Central memory CD8-positive, alpha-beta T cell (primary cell): Measurements from ENCODE around the gene CUL1.
A peak's percentile ranks its signal among the peaks of the same experiment; 100 is the strongest.

Experiments used
- ATAC-seq: fragments of 150-1000 bp; cut with Tn5 transposase; replicated peaks from 2 replicates; pipeline ENCODE4 v1.10.0; 2022; ENCODE audit warnings: mild to moderate bottlenecking, moderate FRiP score, moderate number of reproducible peaks; ENCODE audit not compliant: poor library complexity, severe bottlenecking; ENCODE audit errors: extremely low read depth
- DNase-seq, 2 donors: peaks; one replicate each; pipeline ENCODE4 v3.0.0; 2021; ENCODE audit warnings: low spot score in 2 of 2
- H3K27ac Mint-ChIP-seq: one replicate; pipeline ENCODE4 v1.8.0; 2022; ENCODE audit warnings: low read depth, mild to moderate bottlenecking, moderate library complexity, mixed read lengths
- H3K27me3 Mint-ChIP-seq: one replicate; pipeline ENCODE4 v1.8.0; 2022; ENCODE audit warnings: mixed read lengths
- H3K36me3 Mint-ChIP-seq: one replicate; pipeline ENCODE4 v1.8.0; 2022; ENCODE audit warnings: mild to moderate bottlenecking, moderate library complexity, mixed read lengths; ENCODE audit not compliant: insufficient read depth
- H3K4me1 Mint-ChIP-seq: one replicate; pipeline ENCODE4 v1.8.0; 2022; ENCODE audit warnings: mixed read lengths
- H3K4me3 Mint-ChIP-seq: one replicate; pipeline ENCODE4 v1.8.0; 2022; ENCODE audit warnings: mild to moderate bottlenecking, moderate library complexity, mixed read lengths
- H3K9me3 Mint-ChIP-seq: one replicate; pipeline ENCODE4 v1.8.0; 2022; ENCODE audit warnings: mixed read lengths

CUL1 gene

DNA sequence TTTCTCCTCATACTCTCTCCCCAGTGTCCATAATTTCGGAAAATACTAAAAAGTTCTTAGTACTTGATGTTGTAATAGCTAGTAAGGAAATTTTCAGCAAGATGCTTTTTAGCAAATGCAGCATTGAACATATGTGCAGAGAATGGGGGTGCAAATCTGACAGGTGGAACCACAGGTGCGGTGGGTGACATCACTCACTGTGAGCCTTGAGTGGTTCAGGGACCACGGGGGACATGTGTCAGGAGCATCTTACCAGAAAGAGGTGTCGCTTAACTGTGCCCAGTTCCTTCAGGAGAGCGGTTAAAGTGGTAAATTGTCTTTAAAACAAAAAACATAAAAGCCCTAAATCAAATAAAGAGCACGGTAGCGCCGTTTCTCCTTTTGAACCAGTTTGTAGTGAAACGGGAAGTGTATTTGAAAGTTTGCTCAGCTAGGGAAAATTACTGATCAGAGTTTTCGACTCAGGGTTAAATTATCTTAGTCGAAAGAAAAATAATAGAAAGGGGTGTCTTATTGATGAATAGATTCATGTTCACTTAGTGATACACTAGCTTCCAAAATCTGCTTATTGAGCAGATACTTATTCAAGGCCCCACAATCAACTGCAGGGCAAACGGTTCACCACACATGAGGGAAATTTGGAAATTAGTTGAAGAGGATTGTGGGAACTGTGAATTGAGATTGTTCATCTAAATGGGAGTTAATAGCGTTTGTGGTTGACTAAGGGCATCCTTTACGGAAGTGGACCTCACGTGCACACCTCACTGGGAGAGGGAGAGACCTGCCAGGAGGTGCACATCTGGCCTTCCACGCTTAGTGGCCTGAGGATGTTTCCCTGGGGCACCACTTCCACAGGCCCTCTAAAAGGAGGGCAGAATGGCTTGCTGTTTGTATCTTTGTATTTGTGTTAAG lies 12.7 kb downstream of the CUL1 start:
- peak overlapping the region; percentile 7 for H3K4me3 Mint-ChIP-seq
- no peak for DNase-seq
- H3K27me3 Mint-ChIP-seq, result no peaks in the 10 kb centered on the region
- no peak for ATAC-seq
- H3K9me3 Mint-ChIP-seq, result no peaks in the 10 kb centered on the region
- peaks cover 69% of the 10 kb centered on the region for H3K4me1 Mint-ChIP-seq
- H3K36me3 Mint-ChIP-seq, result peaks cover 11% of the 10 kb centered on the region
- H3K27ac Mint-ChIP-seq, result no peak overlapping the region

DNA sequence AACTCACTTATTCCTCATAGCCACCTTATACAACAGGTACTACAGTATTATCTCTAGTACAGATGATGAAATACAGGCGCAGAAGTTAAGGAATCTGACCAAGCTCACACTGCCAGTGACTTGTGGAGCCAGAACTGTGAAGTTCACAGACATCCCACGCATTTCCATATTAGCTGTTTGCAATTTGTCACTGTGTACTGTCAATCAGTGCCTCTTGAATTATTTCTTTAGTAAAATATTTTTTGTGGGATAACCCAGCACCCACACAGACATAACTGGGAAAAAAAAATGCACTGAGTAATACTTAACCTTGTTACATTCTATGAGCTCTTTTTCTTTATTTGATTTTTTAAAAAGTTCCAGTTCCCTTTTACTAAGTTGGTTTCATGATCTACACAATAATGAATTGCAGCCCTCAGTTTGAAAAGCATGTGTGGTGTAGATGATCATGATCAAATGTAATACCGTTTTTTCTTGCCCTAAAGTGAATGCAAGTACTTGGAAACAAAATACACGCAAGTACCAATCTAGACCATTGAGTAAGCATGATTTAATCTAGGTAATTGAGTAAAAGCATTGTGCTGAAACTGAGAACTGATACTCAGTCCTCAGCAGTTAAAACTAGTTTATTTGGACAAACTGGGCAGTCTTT lies 14.1 kb downstream of the CUL1 start:
- no peaks in the 10 kb centered on the region for H3K9me3 Mint-ChIP-seq
- no peak for ATAC-seq
- no peak overlapping the region for H3K4me3 Mint-ChIP-seq
- DNase-seq, result no peak
- H3K4me1 Mint-ChIP-seq, result peaks cover 66% of the 10 kb centered on the region
- H3K27ac Mint-ChIP-seq, result no peak overlapping the region
- H3K36me3 Mint-ChIP-seq, result peaks cover 12% of the 10 kb centered on the region
- no peaks in the 10 kb centered on the region for H3K27me3 Mint-ChIP-seq

DNA sequence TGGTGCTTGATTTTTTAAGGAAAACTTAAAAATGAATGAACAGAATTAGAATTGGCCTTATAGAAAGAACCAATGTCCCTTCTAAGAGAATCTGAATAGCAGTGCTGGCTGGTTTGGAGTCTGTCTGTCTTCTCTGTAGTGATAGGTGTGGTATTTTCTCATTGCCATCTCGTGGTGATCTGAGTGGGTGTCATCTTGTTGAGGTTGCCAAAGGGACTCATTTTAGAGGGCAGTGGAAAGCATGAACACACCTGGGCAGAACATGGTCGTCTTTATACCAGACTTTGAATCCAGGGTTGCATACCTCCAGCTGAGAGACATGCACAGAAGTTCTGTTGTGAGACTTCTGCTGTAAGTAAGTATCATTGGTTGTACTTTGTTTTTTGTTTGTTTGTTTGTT lies 15.8 kb downstream of the CUL1 start:
- Mint-ChIP-seq H3K27me3 (no peaks in the 10 kb centered on the region), H3K4me1 (peaks cover 68% of the 10 kb centered on the region), H3K9me3 (no peaks in the 10 kb centered on the region), H3K4me3 (no peak overlapping the region), H3K27ac (no peak overlapping the region), H3K36me3 (peaks cover 12% of the 10 kb centered on the region)
- ATAC-seq (no peak), DNase-seq (no peak)

DNA sequence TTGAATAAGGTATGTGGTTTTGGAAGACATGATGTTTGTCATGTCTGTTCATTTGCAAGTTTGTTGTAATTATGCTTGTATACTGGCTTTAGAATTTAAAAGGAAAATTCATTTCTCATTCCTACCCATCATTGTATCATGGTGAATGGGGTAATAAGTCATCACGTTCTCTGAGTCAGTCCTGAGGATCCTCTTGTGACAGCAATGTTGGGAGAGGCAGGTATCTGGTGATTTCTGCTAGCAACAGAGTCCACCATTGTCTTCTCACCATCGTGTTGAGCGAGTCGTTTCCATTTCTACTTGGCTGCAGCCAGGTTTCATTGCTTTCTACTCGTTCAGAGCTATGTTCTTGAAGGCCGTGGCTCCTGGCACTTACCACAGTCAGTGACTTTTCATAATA lies 16.3 kb downstream of the CUL1 start:
- Mint-ChIP-seq H3K4me3 (peak overlapping the region; percentile 23), H3K4me1 (peaks cover 73% of the 10 kb centered on the region), H3K9me3 (no peaks in the 10 kb centered on the region)

DNA sequence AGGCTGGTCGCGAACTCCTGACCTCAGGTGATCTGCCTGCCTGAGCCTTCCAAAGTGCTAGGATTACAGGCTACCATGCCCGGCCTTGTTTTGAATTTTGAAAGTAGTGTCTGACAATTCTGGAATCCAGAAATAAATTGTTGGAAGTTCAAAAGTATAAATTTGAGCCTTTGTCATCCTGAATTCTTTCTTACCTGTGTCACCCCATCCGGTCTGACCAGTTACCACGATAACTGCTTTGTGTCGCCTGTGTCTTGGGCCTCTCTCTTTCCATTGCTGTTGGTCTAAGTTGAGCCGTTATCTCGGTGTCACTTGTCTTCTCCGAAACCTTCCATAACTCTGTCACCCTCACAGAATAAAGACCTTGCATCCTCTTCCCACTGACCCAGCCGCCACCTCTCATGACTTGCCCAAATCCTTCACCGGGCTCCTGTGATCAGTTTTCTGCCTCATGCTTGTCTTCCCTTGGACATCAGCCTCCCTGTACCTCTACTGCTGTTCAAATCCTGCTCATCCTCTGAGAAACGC lies 18.6 kb downstream of the CUL1 start:
- no peaks in the 10 kb centered on the region for H3K9me3 Mint-ChIP-seq
- peaks cover 80% of the 10 kb centered on the region for H3K4me1 Mint-ChIP-seq
- ATAC-seq, result no peak
- DNase-seq, result no peak
- H3K27ac Mint-ChIP-seq, result no peak overlapping the region
- H3K27me3 Mint-ChIP-seq, result no peaks in the 10 kb centered on the region
- H3K4me3 Mint-ChIP-seq, result no peak overlapping the region
- H3K36me3 Mint-ChIP-seq, result peaks cover 6% of the 10 kb centered on the region

More for the DNA sequence above, 16.3 kb downstream of the CUL1 start:
- Mint-ChIP-seq H3K27me3 (no peaks in the 10 kb centered on the region), H3K27ac (no peak overlapping the region), H3K36me3 (peaks cover 11% of the 10 kb centered on the region)
- no peak for DNase-seq
- ATAC-seq, result no peak

DNA sequence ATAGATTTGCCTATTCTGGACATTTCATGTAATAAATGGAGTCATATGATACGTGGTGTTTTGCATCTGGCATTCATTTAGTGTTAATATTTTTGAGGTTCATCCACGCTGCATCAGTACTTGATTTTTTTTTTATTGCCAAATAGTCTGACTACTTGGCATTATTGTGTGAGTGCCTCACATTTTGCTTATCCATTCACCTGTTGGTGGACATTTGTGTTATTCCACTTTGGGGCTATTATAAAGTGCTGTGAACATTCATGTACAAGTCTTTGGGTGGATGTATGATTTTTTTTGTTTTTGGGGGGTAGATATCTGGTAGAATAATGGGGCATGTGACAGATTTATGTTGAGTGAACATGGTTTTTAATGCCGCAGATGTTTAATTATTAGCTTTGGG lies 19.7 kb downstream of the CUL1 start:
- Mint-ChIP-seq H3K36me3 (peaks cover 6% of the 10 kb centered on the region), H3K9me3 (no peaks in the 10 kb centered on the region), H3K27me3 (no peaks in the 10 kb centered on the region), H3K4me3 (peak overlapping the region; percentile 10), H3K27ac (peak overlapping the region; percentile 39), H3K4me1 (peaks cover 80% of the 10 kb centered on the region)
- no peak for ATAC-seq
- no peak for DNase-seq

DNA sequence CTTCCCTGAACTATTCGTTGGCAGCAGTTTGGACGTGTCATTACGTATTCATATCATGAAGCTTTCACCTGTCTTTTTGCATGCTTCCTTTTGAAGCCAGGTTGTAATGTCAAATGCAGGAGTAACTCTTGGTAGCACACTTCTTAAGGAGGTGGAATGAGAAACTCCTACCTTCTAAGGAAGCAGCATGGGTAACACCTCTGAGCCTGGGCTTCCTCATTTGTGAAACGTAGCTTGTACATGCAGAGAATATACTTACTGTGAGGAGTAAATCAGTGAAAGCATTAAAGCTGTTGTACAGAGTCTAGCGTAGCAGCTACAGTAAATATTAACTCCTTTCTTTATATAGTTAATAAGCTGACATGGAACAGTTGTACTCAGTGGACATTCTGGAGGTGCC lies 21.1 kb downstream of the CUL1 start:
- Mint-ChIP-seq H3K36me3 (peaks cover 3% of the 10 kb centered on the region), H3K27ac (peak overlapping the region; percentile 8), H3K27me3 (no peaks in the 10 kb centered on the region), H3K9me3 (no peaks in the 10 kb centered on the region), H3K4me3 (no peak overlapping the region), H3K4me1 (peaks cover 81% of the 10 kb centered on the region)
- DNase-seq, result no peak
- no peak for ATAC-seq

DNA sequence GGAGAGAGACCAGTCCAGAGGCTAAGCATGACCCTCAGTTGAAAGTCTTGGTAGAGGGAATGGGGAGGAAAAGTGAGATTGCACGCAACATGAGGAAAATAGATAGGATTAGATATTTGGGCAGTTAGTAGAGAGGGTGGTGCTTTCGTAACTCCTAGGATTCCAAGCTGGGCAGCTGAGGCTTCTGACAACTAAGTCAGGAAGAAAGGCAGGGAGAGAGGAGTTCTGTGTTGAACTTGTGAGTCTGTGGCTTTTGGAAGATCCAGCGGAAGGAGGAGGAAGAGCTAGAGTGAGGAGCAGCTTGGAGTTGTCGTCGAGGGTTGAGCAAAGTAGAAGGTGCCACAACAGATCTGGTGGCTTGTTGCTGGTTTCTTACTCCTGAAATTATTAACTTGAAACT lies 21.8 kb downstream of the CUL1 start:
- no peak for DNase-seq
- Mint-ChIP-seq H3K4me3 (peak overlapping the region; percentile 2), H3K9me3 (no peaks in the 10 kb centered on the region), H3K4me1 (peaks cover 81% of the 10 kb centered on the region), H3K27ac (peak overlapping the region; percentile 8), H3K36me3 (peaks cover 3% of the 10 kb centered on the region), H3K27me3 (no peaks in the 10 kb centered on the region)
- no peak for ATAC-seq

DNA sequence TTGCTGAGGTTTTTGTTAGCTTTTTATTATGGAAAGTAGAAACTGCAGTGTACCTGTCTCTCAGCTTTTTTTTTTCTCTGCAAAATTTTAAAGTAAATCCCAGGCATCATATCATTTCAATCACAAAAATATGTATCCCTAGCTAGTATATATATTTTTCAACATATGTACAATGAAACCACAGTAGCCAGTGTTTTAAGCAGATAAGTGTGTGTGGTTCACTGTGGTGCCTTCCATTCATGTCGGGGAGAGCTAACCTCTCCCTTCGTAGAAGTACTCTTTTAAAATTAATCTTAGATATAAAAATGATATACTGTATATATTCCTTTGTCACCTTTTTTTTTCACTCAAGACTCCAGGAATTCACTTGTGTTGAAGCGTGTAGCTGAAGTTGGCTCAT lies 22.7 kb downstream of the CUL1 start:
- peaks cover 82% of the 10 kb centered on the region for H3K4me1 Mint-ChIP-seq
- no peak overlapping the region for H3K4me3 Mint-ChIP-seq
- peaks cover 3% of the 10 kb centered on the region for H3K36me3 Mint-ChIP-seq
- no peak overlapping the region for H3K27ac Mint-ChIP-seq
- no peak for DNase-seq
- no peaks in the 10 kb centered on the region for H3K9me3 Mint-ChIP-seq
- no peak for ATAC-seq
- no peaks in the 10 kb centered on the region for H3K27me3 Mint-ChIP-seq

DNA sequence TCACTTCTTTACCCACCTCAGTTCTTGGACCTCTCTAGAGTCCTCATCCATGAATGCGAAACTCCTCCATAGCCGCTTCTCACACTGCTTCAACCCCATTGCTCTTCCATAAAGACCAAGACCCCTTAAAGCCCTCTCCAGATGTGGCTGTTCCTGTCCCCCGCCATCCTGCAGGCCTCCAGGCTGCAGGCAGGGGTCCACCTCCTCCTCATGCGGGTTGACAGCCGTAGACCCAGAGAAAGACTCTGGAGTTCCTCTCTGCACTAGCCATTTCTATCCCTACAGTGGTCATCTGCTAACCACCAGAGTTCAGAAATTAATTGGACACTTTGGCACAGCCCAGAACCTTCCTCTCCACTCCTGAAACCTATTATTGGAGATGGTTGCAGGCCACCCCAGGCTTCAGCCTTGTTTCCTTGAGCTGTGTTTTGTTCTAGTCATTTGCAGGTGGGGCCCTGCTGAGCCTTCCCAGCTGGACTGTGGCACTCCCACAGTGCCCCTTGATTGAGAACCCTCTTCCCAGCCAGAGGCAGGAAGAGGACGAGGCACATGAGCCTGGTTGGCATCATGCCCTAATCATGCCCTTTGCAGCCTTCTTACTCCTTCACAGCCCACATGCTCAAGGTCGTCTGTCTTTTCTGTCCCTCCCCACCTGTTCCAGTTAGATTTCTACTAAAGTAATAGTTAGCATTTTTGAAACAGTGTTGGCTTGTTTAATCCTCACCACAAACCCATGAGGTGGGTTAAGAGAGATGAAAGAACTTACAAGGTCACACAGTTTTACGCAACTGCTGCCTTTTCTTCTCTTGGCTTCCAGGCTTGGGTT lies 23.9 kb downstream of the CUL1 start:
- H3K36me3 Mint-ChIP-seq, result peaks cover 4% of the 10 kb centered on the region
- DNase-seq, result no peak
- H3K27me3 Mint-ChIP-seq, result no peaks in the 10 kb centered on the region
- peaks cover 82% of the 10 kb centered on the region for H3K4me1 Mint-ChIP-seq
- H3K27ac Mint-ChIP-seq, result peak overlapping the region; percentile 78
- H3K9me3 Mint-ChIP-seq, result no peaks in the 10 kb centered on the region
- peak overlapping the region; percentile 36 for H3K4me3 Mint-ChIP-seq
- ATAC-seq, result no peak

DNA sequence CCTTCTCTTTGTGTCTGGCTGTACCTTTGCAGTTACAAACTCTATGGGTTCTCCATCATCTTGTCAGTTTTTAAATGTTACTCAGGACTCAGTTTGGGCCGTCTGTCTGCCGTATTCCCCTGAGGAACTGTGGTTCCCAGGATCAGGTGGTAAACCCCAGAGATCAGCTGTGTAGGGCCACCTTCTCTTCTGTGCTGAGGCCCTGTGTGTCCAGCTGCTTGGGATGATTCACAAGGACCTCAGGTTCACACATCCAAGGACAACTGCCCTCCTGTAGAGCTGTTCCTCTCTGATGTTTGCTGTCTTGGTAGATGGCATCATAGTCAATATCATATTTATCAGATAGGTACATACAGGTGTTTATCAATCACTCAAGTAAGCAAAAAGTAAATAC lies 24.5 kb downstream of the CUL1 start:
- Mint-ChIP-seq H3K36me3 (peaks cover 4% of the 10 kb centered on the region), H3K4me3 (peak overlapping the region; percentile 36), H3K4me1 (peaks cover 84% of the 10 kb centered on the region), H3K27ac (peak overlapping the region; percentile 78), H3K27me3 (no peaks in the 10 kb centered on the region), H3K9me3 (no peaks in the 10 kb centered on the region)
- ATAC-seq (no peak), DNase-seq (no peak)

DNA sequence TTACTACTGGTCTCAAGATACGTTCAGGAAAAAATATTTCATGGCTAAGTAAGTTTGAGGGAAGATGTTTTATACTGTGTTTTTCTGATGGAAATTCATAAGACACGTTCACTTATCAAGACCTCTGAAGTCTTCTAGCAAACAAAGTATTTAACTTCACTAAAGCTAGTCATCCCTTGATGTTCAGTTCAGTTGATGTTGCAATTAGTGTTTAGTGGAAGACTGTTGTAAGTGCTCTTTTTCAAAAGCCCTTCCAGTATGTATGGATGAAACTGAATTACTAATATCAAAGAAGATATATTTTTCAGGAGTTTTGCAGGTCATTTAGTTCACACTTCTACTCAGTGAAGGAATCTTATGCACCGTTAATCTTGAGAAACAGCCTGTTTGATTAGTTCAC lies 25.1 kb downstream of the CUL1 start:
- Mint-ChIP-seq H3K9me3 (no peaks in the 10 kb centered on the region), H3K27me3 (no peaks in the 10 kb centered on the region), H3K4me3 (no peak overlapping the region), H3K27ac (no peak overlapping the region), H3K36me3 (peaks cover 4% of the 10 kb centered on the region), H3K4me1 (peaks cover 80% of the 10 kb centered on the region)
- ATAC-seq, result no peak
- no peak for DNase-seq
